ENCODE results near the gene ERC2.

Gene ERC2

GRCh38 chr3:55487381-55488241, 980.7 kb downstream of the ERC2 start:
- DNase-seq (ENCODE audit: low read depth in 2 of 2, low spot score in 1 of 2) = no peak

- no peak for DNase-seq (ENCODE audit: low read depth in 2 of 2, low spot score in 1 of 2)
These were observed 981.3 kb downstream of the ERC2 start, which contains the start of gene WNT5A for GRCh38 chr3:55486857-55487380. WNT5A (minus strand) TSS chr3:55487306; CDS start chr3:55486985, 321 bp downstream.

GRCh38 chr3:55486101-55486856, 982.0 kb downstream of the ERC2 start:
- DNase-seq (ENCODE audit: low read depth in 2 of 2, low spot score in 1 of 2) = no peak

GRCh38 chr3:55484801-55485791, 983.2 kb downstream of the ERC2 start:
- DNase-seq (ENCODE audit: low read depth in 2 of 2, low spot score in 1 of 2) = no peak

- DNase-seq (ENCODE audit: low read depth in 2 of 2, low spot score in 1 of 2) = no peak
These were observed 984.0 kb downstream of the ERC2 start for GRCh38 chr3:55484191-55484689.

- DNase-seq (ENCODE audit: low read depth in 2 of 2, low spot score in 1 of 2) = no peak
These were observed 984.8 kb downstream of the ERC2 start for GRCh38 chr3:55483196-55484095.

GRCh38 chr3:55482496-55483195, 985.6 kb downstream of the ERC2 start:
- no peak for DNase-seq (ENCODE audit: low read depth in 2 of 2, low spot score in 1 of 2)

GRCh38 chr3:55481744-55482495, 986.3 kb downstream of the ERC2 start:
- DNase-seq (ENCODE audit: low read depth in 2 of 2, low spot score in 1 of 2) = no peak

GRCh38 chr3:55480911-55481743, 987.1 kb downstream of the ERC2 start:
- no peak for DNase-seq (ENCODE audit: low read depth in 2 of 2, low spot score in 1 of 2)

- no peak for DNase-seq (ENCODE audit: low read depth in 2 of 2, low spot score in 1 of 2)
These were observed 990.7 kb downstream of the ERC2 start for GRCh38 chr3:55477306-55478303.

- no peak for DNase-seq (ENCODE audit: low read depth in 2 of 2, low spot score in 1 of 2)
These were observed 991.8 kb downstream of the ERC2 start for GRCh38 chr3:55476515-55476914.

GRCh38 chr3:55474213-55474632, 994.0 kb downstream of the ERC2 start:
- DNase-seq (ENCODE audit: low read depth in 2 of 2, low spot score in 1 of 2) = no peak

GRCh38 chr3:55473788-55474187, 994.5 kb downstream of the ERC2 start:
- no peak for DNase-seq (ENCODE audit: low read depth in 2 of 2, low spot score in 1 of 2)

GRCh38 chr3:55471522-55472280, 996.6 kb downstream of the ERC2 start:
- DNase-seq (ENCODE audit: low read depth in 2 of 2, low spot score in 1 of 2) = no peak

GRCh38 chr3:55471084-55471483, 997.2 kb downstream of the ERC2 start:
- no peak for DNase-seq (ENCODE audit: low read depth in 2 of 2, low spot score in 1 of 2)

Data from stimulated activated CD8-positive, alpha-beta memory T cell treated with anti-CD3 and anti-CD28 coated beads, Interleukin-4, amount 100 ng/mL, for 4 hours (primary cell).